Measurements from ENCODE around the gene TMTC1. TPM values are rescaled to one million over a fixed set of nuclear protein-coding genes. Genes with fewer than 3 reads are reported as not detected.

Gene TMTC1
- total and polyA plus RNA-seq, 2 of the 8 experiments (the other 6 are each of a cell fraction or from before 2014, with no cell fraction given) = 15.4 to 20.8 TPM

DNA sequence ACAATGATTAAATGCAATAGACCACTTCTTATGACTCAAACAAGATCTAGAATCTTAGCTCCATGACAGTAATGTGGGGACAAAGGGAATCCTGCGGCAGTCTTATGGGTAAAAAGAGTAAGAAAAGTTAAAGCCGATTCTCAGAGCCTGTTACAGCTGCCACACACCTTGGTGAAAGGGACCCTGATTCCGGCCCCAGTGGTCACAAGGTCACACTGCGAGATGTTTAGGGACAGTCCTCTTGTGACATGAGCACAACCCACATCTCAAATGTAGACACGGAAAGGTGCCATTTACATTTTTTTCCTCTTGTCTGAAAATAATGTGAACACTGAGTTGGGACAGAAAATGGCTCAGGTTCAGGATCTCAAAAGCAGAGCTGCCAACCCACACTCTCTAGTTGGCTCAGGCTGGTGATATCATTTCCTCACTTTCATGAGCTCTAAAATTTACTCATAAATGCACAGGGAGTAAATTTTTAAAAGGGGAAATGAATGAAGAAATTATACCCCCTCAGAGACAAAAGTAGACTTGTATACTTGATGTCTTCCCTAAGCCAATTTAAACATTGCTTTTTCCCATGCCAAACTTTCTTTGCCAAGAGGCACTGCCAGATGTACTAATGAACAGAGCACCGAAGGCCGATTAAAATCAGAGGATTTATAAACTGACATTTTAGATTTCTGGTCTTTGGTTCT is 173.1 kb downstream of the TMTC1 start:
- Histone ChIP-seq H3K4me1 (replicated peaks in 1 of 4; ENCODE audit: control insufficient read depth in 3 of 4, insufficient read depth in 4 of 4, low read length in 3 of 4) (peaks cover 0 to 4% (median under 1%) of the 10 kb centered on the region in 4 experiments; a peak in 3 of 7 replicates), H3K9ac (replicated peaks in 1 of 4; ENCODE audit: extremely low read depth in 1 of 4, low read depth in 3 of 4, low read length in 3 of 4) (no peak overlapping the region), H3K18ac (ENCODE audit: extremely low read depth, low read length) (no peak overlapping the region), H3K27me3 (replicated peaks in 1 of 4; ENCODE audit: control insufficient read depth in 3 of 4, extremely low read depth in 1 of 4, insufficient read depth in 3 of 4, low read length in 3 of 4) (peaks cover 0 to 1% (median 0%) of the 10 kb centered on the region in 4 experiments; a peak in 1 of 7 replicates), H3K23ac (ENCODE audit: insufficient read length) (no peak overlapping the region), H3K23me2 (ENCODE audit: low read depth, low read length) (no peaks in the 10 kb centered on the region), H4K8ac (ENCODE audit: extremely low read depth, insufficient read depth, low read length) (no peak overlapping the region), H2BK15ac (ENCODE audit: low read length) (no peak overlapping the region), H3K79me2 (ENCODE audit: control insufficient read depth in 1 of 2, insufficient read depth in 2 of 2, low read length in 2 of 2) (no peaks in the 10 kb centered on the region), H4K91ac (replicated peaks; ENCODE audit: insufficient read length, low read length) (no peak overlapping the region), H2AK5ac (ENCODE audit: low read depth, low read length) (no peak overlapping the region), H3K79me1 (ENCODE audit: low read depth, low read length) (no peaks in the 10 kb centered on the region; the same call in 1 of the 2 replicates), H3K14ac (ENCODE audit: insufficient read length) (no peak overlapping the region), H2AFZ (ENCODE audit: low read length) (no peak overlapping the region), H3K9me3 (ENCODE audit: insufficient read depth in 2 of 2, low read depth in 1 of 2, low read length in 1 of 2) (no peaks in the 10 kb centered on the region), H3K4me3 (ENCODE audit: extremely low read depth in 1 of 4, insufficient read depth in 2 of 4, low read depth in 3 of 4, low read length in 4 of 4) (no peak overlapping the region), H2BK12ac (ENCODE audit: low read depth, low read length) (no peak overlapping the region), H3K4me2 (ENCODE audit: insufficient read depth in 1 of 2, low read depth in 2 of 2, low read length in 2 of 2) (no peak overlapping the region), H4K5ac (ENCODE audit: insufficient read length, low read depth, low read length) (no peak overlapping the region), H3K4ac (replicated peaks; ENCODE audit: insufficient read length, low read depth, low read length) (no peak overlapping the region), H2BK5ac (ENCODE audit: low read depth, low read length) (no peak overlapping the region), H4K20me1 (replicated peaks in 1 of 2; ENCODE audit: control insufficient read depth in 1 of 2, insufficient read depth in 2 of 2, low read length in 2 of 2) (no peaks in the 10 kb centered on the region), H2BK120ac (replicated peaks; ENCODE audit: low read depth, low read length) (no peak overlapping the region), H2BK20ac (ENCODE audit: low read length) (no peak overlapping the region), H3K36me3 (ENCODE audit: control insufficient read depth in 2 of 4, insufficient read depth in 4 of 4, low read length in 3 of 4) (no peaks in the 10 kb centered on the region; a peak in 2 of 8 replicates), H3K27ac (ENCODE audit: low read depth, low read length) (no peak overlapping the region), H3K56ac (replicated peaks; ENCODE audit: insufficient read length, low read depth, low read length) (no peak overlapping the region)
- FAIRE-seq (no peak), DNase-seq (ENCODE audit: low read depth in 1 of 2, low spot score in 2 of 2) (no peak)
- ChIA-PET POLR2A (ENCODE audit: partially characterized antibody) (interaction anchor here (0.5 to 0.9 kb wide), 2 partner anchors 9 to 111 kb away, joined by 3 to 4 read pairs; no protein-coding TSS in a partner anchor), CTCF (ENCODE audit: partially characterized antibody) (interaction anchor here (1.0 to 2.8 kb wide), 12 partner anchors 9 to 291 kb away, joined by 3 to 9 read pairs (median 4); no protein-coding TSS in a partner anchor)
- 93% methylated on average over 7 of the region's 7 CpGs; no CpG with 5 or more reads in 1 of the 2 experiments for WGBS, 2 experiments (ENCODE audit: extremely low coverage in 1 of 2, insufficient coverage in 1 of 2, insufficient read length in 1 of 2, insufficient replicate concordance in 2 of 2, low coverage in 1 of 2, low lambda C conversion rate in 2 of 2, missing lambda C conversion rate in 1 of 2)
- no peak for TF ChIP-seq CEBPB (IDR thresholded peaks at IDR 0.05; ENCODE audit: low read depth, low read length)
- no peak for TF ChIP-seq CBX5 (IDR thresholded peaks at IDR 0.05; ENCODE audit: low read depth, low read length)
- no peak for TF ChIP-seq RFX5 (IDR thresholded peaks at IDR 0.05; ENCODE audit: borderline replicate concordance, low read depth, low read length)
- no peak for TF ChIP-seq KDM4A (IDR thresholded peaks at IDR 0.05; ENCODE audit: low read depth, low read length, severe bottlenecking)
- no peak for TF ChIP-seq CREB1 (IDR thresholded peaks at IDR 0.05)
- TF ChIP-seq CTBP2 (IDR thresholded peaks at IDR 0.05; ENCODE audit: borderline replicate concordance, insufficient read depth, insufficient read length, low read length) = no peak
- TF ChIP-seq POLR2A (IDR thresholded peaks at IDR 0.05; ENCODE audit: control extremely low read depth in 1 of 2, low read depth in 2 of 2, low read length in 2 of 2) = no peak
- no peak for TF ChIP-seq ASH2L (IDR thresholded peaks at IDR 0.05; ENCODE audit: low read length)
- no peak for TF ChIP-seq SP2 (IDR thresholded peaks at IDR 0.05; ENCODE audit: low read length)
- TF ChIP-seq POU5F1 (IDR thresholded peaks at IDR 0.05; ENCODE audit: low read depth, low read length) = no peak
- TF ChIP-seq SIRT6 (IDR thresholded peaks at IDR 0.05; ENCODE audit: low read length) = no peak
- no peak for TF ChIP-seq TBP (IDR thresholded peaks at IDR 0.05; ENCODE audit: low read depth, low read length)
- no peak for TF ChIP-seq RXRA (IDR thresholded peaks at IDR 0.05; ENCODE audit: insufficient read depth, low read depth, low read length)
- TF ChIP-seq ZNF274 (IDR thresholded peaks at IDR 0.05; ENCODE audit: borderline replicate concordance, extremely low read depth, low read length) = no peak
- no peak for TF ChIP-seq BACH1 (IDR thresholded peaks at IDR 0.05; ENCODE audit: low read length)
